Erythroblast (primary cell): ENCODE results near the gene STX2.
"Not testable (repeated sequence)": the region's sequence is repeated elsewhere in the genome, so short reads cannot be mapped to it uniquely, and the experiment has no call there.

ENCODE experiments used
- DNase-seq, 2 experiments: peaks; one replicate each; lab custom pipeline; 2025; lab: John Stamatoyannopoulos, UW
- GATA1 ChIP-seq: IDR thresholded peaks from 2 replicates; pipeline ENCODE4 v1.6.1; 2011; ENCODE audit warnings: low read depth, mild to moderate bottlenecking, control low read depth, low read length, moderate library complexity
- POLR2A ChIP-seq: IDR thresholded peaks from 2 replicates; pipeline ENCODE4 v1.6.1; 2011; ENCODE audit warnings: mild to moderate bottlenecking, low read length

Gene STX2

DNA sequence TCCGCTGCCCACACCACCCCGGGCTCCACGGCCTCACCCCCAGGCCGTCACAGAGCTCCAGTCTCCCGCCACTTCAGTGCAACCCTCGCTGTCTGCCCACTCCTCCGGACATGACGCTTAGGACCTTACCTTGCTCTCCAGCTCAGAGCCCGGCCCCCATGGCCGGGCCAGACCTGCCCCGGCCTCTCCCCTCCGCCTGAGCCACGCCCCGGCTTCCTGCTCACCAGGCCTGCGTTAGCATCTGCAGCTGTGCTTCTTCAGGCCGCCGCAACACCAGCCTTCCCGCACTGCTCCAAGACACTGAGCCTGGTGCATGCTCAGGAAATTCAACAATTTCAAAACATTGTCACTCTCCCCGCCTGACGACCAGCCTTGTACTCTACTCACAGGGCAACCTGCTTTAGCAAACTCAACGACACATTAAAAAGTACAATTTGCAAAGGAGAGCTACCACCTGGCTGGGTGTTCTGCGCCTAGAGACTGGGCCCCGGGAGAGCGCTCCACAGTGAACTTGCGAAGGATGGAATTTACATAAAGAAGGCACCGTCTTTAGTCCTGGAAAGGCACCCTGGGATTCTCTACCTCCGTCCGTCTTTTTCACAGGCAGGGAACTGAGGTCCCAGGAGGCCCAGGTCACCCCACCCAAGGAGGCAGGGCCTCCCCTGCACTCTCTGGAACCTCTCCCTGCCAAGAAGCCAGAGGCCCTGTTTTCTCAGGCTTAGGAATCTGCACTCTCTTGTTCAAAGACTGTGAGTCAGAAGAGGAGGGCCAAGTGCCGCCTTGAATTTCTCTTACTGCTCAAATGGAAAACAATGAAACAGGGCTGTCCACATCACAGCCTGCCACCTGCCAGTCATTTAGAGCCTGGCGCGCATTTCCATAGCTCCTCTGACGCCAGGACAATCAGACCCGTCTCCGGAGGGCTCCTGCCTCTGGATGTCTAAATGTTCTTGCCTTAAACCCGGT is 51.3 kb downstream of the STX2 start:
- TF ChIP-seq POLR2A (no peak), GATA1 (no peak)
- no peak for DNase-seq

DNA sequence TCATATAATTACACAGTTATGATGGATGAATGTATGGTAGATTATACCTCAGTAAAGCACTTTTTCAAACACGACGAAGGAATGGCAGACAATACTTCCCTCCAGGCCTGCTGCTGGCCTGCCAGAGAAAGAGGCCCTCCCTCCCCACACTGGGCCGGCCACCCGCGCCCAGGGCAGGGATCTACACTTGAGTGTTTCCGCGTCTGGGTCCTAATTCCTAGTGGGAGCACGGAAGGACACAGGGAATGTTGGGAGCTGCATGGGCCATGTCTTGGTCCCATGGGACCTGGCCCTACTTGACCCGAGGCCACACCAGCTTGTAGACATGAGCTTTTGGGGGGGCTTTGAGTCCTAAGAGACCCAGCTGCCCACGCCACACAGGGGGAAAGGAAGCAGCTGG is 52.0 kb downstream of the STX2 start:
- no peak for DNase-seq
- TF ChIP-seq POLR2A: no peak
- TF ChIP-seq GATA1: no peak

DNA sequence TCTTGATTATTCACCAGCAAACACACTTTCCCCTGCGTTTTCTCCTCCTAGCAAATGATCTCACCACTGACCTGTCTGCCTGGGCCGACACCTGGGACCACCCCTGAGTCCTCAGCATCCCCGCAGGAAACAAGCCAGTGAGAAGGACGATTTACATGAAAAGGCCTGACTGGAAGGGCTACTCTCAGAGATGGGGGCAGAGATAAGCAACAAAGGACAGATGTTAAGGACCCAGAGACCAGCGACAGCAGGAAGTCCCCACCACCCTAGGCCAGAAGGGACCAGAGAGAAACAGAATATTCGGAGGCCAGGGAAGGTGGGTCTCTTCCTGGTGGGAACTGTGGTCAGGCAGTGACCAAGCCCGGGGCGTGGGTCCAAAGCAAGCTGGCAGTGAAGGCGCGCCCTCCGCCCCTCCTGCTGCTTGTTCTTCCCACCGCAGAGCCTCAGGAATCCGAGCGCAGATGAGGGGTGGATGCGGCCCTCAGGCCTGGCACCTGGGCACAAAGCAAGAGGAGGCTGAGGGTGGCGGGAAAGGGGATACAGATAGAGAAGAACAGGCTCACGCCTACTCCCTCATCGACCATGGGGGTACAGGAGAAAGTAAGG is 55.8 kb downstream of the STX2 start:
- DNase-seq: no peak
- no peak for TF ChIP-seq GATA1
- TF ChIP-seq POLR2A: no peak

DNA sequence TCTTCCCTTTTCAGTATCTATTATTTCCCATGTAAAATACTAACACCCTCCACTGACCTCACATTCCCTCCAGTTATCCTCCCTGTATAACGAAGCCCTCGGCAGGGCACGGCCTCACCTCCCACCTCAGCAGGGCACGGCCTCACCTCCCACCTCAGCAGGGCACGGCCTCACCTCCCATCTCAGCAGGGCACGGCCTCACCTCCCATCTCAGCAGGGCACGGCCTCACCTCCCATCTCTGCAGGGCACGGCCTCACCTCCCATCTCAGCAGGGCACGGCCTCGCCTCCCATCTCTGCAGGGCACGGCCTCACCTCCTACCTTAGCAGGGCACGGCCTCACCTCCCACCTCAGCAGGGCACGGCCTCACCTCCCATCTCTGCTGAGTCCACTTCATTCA is 56.8 kb downstream of the STX2 start:
- not testable (repeated sequence) for DNase-seq

DNA sequence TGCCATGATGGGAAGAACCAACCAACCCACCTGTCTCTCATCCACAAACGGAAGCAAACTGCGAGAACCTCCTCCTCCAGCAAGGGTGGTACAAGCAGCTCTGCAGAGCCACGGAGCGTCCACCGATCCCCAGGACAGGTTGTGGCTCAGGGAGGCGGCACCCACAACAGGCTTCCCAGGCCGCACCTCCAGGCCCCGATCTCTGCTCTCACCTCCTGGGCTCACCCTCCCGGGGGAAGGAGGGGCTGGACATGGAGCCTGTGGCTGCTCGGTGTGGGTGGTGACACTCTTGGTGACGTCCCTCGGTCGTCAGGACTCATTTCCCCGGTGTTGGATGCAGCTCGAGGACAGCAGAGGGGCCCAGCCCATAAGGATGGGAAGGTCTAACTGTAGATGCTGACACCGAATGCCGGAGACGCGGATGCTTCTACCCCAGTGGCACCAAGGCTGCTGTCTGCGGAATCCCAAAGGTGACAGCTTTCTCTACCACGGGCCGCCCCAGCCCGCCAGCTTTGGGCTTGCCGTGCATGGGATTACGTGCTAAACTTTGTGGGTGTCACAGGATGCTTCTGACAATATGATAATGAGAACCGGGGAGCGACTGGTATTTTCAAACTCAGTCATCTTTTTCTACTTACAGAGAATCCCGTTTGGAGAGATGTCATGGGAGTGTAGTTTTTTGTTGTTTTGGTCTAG is 58.0 kb downstream of the STX2 start:
- TF ChIP-seq POLR2A (no peak), GATA1 (no peak)

DNA sequence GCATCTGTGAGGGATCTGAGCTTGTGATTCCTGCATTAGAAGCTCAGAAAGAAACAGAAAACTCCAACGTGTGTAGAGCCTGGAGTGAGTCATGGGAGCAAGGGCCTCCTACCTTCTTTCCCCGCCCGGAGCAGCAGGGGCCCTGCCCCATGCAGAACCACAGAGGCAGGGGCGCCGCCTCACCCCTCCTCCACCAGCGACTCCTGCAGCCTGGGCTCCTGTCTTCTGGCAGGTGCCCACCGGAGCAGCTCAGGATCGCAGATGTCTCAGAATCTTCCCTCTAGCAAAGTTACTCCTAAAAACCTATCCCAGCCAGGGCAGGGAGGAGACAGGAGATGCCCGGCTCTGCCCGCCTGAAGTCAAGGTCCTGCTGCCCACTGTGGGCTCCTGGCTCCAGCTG is 58.7 kb downstream of the STX2 start:
- DNase-seq: no peak
- no peak for TF ChIP-seq GATA1

More for the DNA sequence above, 58.0 kb downstream of the STX2 start:
- DNase-seq: no peak

DNA sequence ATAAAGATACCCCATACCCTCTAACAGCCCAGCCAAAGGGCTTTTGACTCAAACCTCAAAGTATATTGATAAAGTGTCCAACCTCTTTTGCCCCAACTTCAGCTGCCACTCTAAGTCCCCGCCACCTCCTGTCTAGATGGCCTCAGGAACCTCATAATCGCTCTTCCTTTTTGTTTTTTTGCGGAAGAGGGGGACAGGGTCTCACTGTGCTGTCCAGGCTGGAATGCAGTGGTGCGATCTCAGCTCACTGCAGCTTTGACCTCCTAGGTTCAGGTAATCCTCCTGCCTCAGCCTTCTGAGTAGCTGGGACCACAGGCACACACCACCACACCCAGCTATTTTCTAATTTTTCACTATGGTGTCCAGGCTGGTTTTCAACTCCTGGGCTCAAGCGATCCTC is 60.3 kb downstream of the STX2 start:
- TF ChIP-seq POLR2A (no peak), GATA1 (no peak)

DNA sequence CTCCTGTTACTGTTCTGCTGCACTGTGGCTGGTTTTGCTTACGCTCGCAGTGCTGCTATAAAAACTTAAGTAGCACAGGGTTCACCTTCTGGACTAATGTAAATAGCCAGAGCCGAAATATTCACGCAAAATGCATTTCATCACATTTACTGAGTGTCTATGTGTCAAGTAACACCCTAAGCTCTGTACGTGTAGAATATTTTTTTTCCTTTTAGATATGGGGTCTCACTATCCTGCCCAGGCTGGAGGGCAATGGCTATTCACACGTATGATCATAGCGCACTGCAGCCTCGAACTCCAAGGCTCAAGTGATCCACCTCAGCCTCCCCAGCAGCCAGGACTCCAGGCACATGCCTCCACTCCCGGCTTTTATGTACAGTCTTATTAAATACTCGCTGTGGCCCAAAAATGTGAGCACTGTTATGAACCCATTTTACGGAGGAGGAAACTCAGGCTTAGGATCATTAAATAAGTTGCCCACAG is 62.2 kb downstream of the STX2 start:
- DNase-seq: no peak
- no peak for TF ChIP-seq GATA1
- TF ChIP-seq POLR2A: no peak

More for the DNA sequence above, 60.3 kb downstream of the STX2 start:
- DNase-seq: no peak

DNA sequence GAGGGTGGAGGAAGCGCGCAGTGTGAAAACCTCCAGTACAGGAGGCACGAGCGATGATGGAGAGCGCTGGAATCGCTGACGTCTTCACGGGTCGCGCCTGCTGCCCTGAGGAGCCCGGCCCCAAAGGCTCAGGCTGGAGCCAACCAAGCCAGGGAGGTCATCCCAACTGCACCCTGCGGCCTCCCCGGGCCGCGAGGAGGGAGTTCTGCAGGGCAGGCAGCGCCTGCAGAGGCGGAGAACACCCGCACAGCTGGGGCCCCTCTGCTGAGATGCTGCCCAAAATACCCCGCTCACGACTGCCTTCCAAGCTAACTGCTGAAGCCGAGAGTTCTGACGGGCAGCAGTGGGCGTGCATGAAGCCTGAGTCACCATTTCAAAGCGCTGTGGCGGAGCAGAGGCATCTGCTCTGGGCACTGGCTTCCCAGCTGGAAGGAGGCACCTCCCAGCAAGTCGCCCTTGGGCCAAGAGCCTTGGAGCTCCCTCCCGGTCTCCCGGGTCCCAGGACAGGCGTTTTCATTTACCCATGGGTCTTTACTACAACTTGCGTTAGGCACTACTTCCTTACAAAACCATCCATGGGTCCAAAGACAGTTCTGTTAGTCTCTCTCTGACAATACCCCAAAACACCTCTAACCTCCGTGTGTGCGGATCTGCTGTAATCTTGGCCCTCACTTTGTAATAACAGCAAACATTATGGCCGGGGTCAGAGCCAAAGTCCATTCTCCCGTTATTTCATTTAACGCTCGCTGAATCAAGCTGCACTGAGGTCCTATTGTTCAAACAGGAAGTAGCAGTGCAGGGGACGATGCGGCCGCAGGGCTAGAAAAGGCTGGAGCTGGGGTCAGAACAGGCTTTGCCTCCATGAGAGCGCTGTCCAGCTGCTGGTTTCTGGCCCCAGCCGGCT is 62.8 kb downstream of the STX2 start:
- no peak for TF ChIP-seq GATA1
- no peak for TF ChIP-seq POLR2A
- DNase-seq: peak in 1 of 2 experiments; percentile 16

DNA sequence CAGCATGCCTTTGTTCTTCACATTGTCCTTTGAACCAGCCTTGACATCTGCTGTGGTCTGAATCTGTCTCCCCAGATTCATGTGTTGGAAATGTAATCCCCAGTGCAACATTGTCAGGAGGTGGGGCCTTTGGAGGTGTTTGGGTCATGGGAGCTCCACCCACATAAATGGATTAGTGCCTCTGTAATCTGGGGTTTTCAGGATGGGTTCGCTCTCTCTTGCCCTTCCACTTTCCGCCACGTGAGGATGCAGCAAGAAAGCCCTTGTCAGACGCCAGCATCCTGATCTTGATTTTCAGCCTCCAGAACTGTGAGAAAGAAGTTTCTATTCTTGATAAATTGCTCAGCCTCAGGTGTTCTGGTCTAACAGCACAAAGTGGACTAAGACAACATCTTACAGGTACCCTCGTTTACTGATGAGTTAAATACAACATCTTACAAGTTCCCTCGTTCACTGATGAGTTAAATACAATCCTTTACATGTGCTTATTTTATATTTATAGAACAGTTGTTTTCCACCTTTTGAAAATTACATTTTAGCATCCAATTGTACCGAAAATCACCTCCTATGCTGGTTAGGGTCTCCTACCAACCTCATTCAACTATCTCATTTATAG is 68.5 kb downstream of the STX2 start:
- DNase-seq: no peak
- TF ChIP-seq POLR2A (no peak), GATA1 (no peak)

DNA sequence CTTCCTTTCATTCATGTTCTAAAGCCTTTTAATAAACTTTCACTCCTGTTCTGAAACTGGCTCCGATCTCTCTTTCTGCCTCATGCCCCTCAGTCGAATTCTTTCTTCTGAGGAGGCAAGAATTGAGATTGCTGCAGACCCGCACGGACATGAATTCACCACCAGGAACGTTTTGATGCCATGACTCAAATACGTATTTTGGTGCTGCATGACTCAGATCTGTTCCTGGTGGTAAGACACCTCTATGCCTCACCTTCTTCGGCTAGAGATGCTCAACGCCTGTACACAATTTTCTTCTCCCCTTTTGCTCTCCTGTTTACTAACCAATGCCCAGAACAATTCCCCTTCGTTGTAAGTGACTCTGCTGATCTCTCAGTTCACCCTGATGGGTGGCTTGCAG is 70.9 kb downstream of the STX2 start:
- DNase-seq: no peak
- TF ChIP-seq POLR2A (no peak), GATA1 (no peak)

DNA sequence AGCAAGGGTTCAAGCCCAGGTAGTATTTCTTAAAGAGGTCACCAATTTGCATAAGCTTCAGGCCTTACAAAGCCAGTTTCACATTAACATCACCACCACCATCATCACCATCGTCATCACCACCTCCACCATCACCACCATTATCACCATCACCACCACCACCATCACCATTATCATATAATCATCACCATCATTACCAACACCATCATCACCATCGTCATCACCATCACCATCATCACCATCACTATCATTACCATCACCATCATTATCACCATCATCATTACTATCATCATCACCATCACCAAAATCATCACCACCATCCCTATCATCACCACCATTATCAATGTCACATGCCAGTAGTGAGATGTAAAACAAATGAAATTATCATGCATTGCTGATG is 72.6 kb downstream of the STX2 start:
- no peak for DNase-seq
- no peak for TF ChIP-seq POLR2A
- TF ChIP-seq GATA1: no peak
